ENCODE data around the gene IL12RB1.
"Not testable (repeated sequence)": the region's sequence is repeated elsewhere in the genome, so short reads cannot be mapped to it uniquely, and the experiment has no call there.

Gene IL12RB1

GRCh38 chr19:18044825-18045304 lies 41.9 kb downstream of the IL12RB1 start:
- DNase-seq: peak; percentile 73

- no peak for DNase-seq
Measured at GRCh38 chr19:18043676-18044075, 43.1 kb downstream of the IL12RB1 start.

DNA sequence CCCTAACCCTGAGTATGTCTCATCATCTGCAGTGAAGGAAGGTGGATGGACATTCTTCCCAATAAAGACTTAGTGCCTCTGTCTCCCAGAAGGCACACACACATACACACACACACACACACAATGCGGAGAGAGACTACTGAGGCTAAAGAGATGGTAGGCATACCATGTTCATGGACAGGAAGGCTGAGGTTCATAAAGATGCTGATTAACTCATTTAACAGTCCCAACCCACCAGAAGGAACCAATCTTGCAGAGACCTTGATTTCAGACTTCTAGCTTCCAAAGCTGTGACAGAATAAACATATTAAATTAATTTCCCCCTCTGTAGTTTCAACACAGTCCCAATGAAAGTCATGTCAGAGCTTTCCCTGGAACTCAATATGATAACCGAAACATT lies 45.7 kb downstream of the IL12RB1 start:
- no peak for DNase-seq

DNA sequence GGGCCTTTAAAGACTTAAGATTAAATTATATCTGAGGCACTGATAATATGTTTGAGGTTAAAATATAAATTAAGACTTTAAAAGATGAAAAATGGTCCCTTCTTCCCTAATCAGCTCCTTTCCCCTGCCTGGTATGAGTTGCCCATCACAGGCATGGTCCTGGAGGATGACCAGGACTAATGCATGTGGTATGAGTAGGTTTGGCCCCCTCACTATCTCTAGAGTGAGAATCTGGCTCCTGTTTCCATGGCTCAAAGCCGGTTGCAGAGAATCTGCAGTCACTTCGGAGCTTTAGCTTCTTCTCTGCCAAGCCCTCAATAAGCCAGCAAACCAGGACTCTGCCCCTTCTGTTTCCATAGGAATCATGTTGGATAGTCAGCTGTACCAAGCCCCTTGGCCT lies 54.6 kb downstream of the IL12RB1 start:
- not testable (repeated sequence) for DNase-seq

- not testable (repeated sequence) for DNase-seq
Measured at GRCh38 chr19:18031401-18031800, 55.3 kb downstream of the IL12RB1 start.

GRCh38 chr19:18029617-18030338 lies 57.0 kb downstream of the IL12RB1 start:
- no peak for DNase-seq

DNA sequence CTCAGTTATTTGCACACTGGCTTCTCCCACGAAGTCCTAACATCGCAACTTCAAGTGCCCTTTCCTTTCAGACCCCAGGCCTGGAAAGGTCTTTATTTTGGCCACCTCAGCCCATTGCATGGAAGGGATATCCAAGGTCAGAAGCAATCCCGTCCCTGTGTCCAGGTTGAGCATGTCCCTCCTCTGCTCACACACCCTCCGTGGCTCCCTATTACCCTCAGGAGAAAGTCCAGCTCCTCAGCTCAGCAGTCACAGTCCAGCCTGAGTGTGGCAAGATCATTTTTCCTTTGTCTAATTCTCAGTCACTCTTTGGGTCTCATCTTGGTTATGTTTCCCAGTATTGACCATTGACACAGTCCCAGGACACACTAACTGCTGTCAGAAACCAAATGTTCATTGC lies 59.6 kb downstream of the IL12RB1 start:
- DNase-seq: no peak

DNA sequence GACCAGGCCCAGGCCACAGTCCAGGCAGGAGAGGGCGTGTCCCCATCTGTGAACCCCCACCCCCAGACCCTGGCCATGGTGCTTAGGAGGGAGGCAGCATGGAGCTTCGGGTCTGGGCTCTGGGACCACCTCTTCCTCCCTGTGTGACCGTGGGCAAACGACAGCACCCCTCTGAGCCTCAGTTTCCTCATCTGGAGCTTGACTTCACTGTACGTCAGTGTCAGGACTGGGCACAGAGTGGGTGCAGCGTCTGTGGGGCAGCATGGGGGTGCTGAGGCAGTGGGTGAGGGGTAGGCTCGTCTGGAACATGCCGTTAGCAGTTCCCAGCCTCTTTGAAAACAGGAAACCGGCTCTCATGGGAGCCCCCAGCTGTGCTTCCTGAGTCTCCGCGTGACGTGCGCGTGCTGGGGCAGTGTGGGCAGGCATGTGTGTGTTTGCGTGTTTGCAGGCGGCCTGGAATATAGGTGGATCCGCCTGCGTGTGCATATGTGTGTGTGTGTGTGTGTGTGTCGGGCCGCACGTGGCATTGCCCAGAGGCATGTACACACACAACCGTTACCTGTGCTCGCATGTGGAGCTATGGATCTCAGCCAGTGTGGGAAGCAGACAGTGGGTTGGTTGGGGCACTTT lies 63.0 kb downstream of the IL12RB1 start:
- DNase-seq: no peak

DNA sequence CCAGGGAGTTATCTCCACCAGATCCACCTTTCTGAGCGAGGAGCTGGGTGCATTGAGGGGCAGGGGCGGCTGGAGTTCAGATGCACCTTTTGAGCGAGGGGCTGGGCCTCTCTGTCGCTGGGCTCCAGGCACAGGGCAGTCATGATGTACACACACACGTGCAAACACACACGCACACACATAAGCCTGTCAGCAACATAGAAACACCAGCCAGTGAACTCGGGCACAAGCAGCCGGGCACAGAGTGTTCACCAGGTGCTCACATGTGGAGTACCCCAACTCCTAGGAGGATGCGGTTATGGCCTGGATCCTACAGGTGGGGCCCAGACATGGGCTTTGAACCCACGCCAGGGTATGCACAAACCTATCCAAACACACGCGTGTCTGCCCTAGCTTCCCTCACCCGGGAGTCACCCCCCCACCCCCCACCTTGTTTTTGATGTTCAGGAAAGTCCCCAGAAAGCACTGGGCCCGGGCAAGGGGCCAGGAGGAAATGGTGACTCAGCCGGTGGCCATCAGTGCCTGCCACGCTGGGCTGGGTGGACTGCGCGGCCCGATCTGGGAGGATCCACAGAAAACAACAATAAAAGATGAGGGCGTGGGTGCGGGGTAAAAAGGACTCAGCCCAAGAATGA lies 65.5 kb downstream of the IL12RB1 start:
- DNase-seq: no peak

GRCh38 chr19:18020212-18021085 lies 66.3 kb downstream of the IL12RB1 start:
- DNase-seq: no peak

- DNase-seq: no peak
Measured at GRCh38 chr19:18017275-18018083, 69.3 kb downstream of the IL12RB1 start.

DNA sequence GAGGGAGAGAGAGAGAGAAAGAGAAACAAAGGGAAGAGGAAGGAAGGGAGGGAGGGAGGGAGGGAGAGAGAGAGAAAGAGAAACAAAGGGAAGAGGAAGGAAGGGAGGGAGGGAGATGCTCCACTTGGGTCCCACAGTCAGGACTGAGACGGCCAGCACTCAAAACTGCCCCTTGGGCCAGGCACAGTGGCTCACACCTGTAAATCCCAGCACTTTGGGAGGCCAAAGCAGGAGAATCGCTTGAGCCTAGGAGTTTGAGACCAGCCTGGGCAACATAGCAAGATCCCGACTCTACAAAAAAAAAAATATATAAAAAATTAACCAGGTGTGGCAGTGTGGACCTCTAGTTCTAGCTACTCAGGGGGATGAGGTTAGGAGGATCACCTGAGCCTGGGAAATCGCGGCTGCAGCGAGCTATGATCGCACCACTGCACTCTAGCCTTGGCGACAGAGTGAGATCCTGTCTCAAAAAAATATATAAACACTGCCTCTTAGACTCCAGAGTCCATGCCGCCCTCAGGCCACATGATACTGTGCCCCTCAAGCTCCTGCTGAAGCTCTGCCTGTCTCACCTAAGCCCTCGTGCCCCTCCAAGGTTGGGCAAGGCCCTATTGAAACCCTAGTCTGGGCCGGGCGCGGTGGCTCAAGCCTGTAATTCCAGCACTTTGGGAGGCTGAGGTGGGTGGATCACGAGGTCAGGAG lies 70.4 kb downstream of the IL12RB1 start:
- no peak for DNase-seq

GRCh38 chr19:18014197-18014596 lies 72.5 kb downstream of the IL12RB1 start:
- no peak for DNase-seq

GRCh38 chr19:18013210-18014111 lies 73.3 kb downstream of the IL12RB1 start:
- no peak for DNase-seq

DNA sequence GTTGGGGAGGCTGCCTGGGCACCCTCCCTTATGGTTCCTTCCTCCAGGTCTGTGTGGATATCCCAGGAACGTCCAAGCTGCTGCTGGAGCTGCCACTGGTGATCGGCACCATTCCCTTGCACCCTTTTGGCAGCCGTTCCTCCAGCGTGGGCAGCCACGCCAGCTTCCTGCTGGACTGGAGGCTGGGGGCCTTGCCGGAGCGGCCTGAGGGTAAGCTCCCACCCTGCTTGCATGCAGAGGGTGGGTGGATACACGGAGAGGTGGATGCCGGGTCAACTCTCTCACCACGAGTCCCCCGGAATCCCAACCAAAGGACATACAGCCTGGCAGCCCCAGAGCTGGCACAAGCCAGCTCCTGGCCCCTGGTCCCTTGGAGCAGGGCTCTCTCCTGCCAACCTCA lies 76.6 kb downstream of the IL12RB1 start:
- DNase-seq: no peak

- DNase-seq: no peak
Measured at GRCh38 chr19:18009412-18010066, 77.2 kb downstream of the IL12RB1 start.

All from activated T-cell treated with anti-CD3 and anti-CD28 coated beads for 4 hours (primary cell).